Right renal cortex interstitium (tissue), 3 donors: ENCODE results near the gene SRSF1. TPM values are rescaled to one million over a fixed set of nuclear protein-coding genes. Genes with fewer than 3 reads are reported as not detected.
"Not testable (repeated sequence)": the region's sequence is repeated elsewhere in the genome, so short reads cannot be mapped to it uniquely, and the experiment has no call there.

Source experiments
- DNase-seq, 3 donors: peaks; one replicate each; pipeline ENCODE4 v3.0.0-alpha.2; 2013; ENCODE audit warnings: low read depth in 3 of 3, low spot score in 2 of 3
- polyA plus RNA-seq, 3 donors: library from polyadenylated mRNA; unstranded; fragments of 120-200 nt; gene quantifications; one replicate each; pipeline ENCODE4 v1.2.1, GENCODE V29; 2013; ENCODE audit not compliant: insufficient read length in 3 of 3

The SRSF1 gene
- polyA plus RNA-seq, 3 donors, result 403 to 437 (median 436) TPM

GRCh38 chr17:57970710-57971109 is 36.3 kb downstream of the SRSF1 start:
- no peak for DNase-seq

- DNase-seq, result no peak
Measured at GRCh38 chr17:57968456-57968855, 38.6 kb downstream of the SRSF1 start.

DNA sequence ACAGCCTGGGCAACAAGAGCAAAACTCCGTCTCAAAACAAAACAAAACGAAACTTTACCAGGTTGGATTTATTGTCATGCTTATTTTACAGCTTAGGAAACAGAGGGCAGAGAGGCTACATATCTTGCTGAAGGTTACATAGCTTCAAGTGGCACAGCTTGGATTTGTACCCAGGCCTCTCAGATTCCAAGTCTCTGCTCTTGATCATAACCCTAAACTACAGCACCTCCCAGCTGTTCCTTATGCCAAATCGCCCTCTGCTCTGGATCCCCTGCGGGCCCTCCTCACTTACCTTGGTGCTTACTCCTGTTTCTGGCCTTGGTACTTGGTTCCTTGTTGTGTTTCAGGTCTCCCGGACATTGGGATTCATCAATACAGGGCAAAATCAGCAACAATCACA is 40.2 kb downstream of the SRSF1 start:
- no peak for DNase-seq

- no peak for DNase-seq
Measured at GRCh38 chr17:57966246-57966645, 40.8 kb downstream of the SRSF1 start.

DNA sequence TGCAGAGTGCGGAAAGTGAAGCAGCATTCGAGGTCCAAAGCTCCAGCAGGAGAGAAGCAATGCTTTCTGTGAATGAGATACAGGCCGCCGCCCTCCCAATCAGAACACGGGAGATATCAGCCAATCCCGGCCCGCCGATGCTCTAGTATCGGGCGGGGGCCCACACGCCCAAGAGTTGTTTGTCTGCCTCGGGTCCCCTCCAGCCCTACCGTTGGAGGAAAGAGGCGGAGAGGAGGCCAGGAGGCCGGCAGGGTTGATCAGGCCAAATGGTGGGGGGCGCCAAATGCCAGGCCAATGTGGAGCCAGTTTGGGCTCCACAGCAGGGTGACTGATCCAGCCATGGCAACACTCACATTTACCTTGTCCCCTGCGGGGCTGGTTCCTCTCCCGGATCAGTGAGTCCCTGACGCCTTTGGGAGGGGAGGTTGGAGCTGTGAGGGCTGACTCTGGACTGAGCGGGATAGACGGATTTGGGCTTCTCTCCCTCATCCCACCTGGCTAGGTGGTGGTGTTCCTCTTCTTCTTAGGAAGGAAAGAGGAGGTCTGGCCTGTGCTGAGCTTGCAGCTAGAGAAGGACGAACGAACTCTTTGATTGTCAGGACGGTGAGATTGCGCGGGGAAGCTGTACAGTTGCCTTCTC is 41.4 kb downstream of the SRSF1 start:
- DNase-seq, result no peak

GRCh38 chr17:57963149-57963511 is 43.9 kb downstream of the SRSF1 start:
- DNase-seq, result no peak

DNA sequence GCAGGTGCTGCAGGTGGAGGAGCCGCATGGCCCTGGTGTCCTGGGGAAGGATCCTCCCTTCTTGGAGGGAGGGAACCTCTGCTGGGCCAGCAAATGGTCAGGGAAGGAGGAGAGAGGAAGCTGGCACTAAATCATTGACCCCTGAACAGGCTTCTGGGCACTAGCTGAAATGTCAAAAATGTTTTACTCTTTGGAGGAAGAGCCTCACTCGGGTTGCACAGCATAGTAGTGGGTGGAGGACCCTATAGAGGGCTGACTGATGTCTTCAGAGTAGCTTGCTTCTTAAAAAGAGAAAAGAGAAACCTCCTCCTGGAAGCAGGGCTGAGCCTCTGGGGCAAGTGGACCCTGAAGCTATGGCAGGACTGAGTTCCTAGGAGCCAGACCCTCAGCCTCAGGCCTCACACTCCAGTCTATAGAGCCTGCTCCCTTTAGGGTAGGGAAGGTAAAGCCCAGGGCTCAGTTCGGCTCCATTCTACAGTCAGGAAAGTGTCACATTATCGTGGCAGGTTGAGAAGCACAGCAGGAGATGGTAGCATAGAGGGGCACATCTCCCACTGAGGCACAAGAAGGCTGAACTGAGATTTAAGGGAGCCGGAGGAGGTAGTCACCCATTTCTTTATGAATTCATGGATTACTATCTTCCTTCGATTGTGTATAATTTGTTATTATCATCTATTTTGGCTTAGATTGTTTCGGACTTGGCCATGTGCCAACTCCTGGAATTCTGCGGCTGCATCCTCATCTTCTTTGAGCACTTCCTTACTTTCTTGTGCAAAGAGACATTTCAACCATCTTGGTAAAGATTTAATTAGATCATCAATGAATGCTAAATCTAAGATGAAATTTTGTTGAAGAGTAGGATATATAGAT is 44.5 kb downstream of the SRSF1 start:
- DNase-seq, result no peak

DNA sequence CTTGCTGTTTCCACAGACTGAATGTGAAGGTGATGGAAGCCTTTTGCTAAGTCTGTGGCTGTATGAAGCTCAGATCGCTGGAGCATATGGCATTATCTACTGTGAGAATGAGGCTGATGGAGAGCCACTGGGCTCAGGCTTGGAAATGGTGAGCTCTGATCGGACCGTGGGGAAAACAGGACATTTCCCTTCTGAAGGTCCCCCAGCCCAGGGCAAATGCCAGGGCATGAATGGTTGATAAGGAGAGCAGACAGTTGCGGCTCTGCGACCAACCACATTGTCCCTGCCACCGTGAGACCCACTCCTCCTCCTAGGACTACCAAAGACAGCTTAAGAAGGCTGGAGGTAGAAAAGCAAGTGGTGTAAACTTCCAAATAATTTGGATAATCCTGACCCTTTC is 47.1 kb downstream of the SRSF1 start:
- no peak for DNase-seq

GRCh38 chr17:57958391-57958790 is 48.7 kb downstream of the SRSF1 start:
- not testable (repeated sequence) for DNase-seq

DNA sequence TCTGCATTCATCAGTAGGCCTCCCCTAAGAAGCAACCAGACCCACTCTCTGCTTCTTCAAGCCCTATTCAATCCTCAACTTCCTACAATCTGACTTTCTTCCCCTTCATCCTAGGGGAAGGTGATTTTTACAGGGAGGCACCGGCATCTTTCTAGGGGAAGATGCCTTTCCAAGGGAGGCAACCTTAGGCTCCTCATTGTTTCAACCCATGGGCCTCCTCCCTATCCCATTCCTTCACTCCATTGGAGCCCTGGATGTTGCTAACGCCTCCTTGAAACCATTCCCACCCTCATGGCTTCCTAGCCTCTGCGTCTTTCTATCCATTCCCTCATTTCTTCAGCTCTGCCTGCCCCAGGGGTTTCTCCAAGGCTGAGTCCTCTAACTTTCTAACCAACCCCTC is 49.2 kb downstream of the SRSF1 start:
- no peak for DNase-seq

- DNase-seq, result no peak
Measured at GRCh38 chr17:57957120-57957850, 49.8 kb downstream of the SRSF1 start.

DNA sequence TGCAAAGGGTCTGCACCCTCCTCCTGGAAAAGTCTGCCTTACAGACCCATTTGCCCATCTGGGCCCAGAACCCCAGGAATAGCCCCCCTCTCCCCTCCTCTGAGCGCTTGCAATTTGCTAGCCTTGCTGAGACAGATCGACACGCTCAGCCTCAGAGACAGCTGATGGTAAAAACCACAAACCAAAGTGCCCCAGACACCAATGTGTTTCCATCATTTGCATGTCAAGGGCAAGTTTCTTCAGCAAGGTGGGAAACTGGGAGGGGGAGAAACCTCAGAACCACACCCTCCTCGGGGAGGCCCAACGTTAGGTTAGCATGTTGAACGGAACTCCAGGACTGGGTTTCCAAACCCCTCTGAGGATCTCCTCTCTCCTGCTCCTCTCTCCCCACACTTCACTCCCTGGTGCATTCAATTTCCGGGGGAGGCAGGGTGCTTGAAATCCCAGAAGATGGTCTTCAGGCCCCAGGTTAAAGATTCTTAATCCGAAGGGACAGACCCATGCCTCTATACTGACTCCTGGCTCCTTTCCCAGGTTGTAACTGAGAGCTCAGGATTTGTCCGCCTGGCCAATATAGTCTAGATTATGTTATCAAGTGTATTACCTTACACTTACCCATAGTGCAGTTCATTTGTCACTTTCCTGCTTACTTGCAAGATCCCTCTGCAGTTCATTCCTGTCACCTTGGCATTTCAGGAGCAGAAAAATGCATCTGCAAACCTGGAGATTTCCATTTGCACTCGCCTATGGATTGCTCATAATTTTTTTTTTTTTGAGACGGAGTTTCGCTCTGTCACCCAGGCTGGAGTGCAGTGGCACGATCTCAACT is 50.5 kb downstream of the SRSF1 start:
- DNase-seq, result no peak

GRCh38 chr17:57955183-57955931 is 51.7 kb downstream of the SRSF1 start, which contains the start of gene CUEDC1:
Gene CUEDC1 (minus strand): TSS chr17:57955412. CDS start chr17:57885564, 69,848 bp downstream.
- no peak for DNase-seq

DNA sequence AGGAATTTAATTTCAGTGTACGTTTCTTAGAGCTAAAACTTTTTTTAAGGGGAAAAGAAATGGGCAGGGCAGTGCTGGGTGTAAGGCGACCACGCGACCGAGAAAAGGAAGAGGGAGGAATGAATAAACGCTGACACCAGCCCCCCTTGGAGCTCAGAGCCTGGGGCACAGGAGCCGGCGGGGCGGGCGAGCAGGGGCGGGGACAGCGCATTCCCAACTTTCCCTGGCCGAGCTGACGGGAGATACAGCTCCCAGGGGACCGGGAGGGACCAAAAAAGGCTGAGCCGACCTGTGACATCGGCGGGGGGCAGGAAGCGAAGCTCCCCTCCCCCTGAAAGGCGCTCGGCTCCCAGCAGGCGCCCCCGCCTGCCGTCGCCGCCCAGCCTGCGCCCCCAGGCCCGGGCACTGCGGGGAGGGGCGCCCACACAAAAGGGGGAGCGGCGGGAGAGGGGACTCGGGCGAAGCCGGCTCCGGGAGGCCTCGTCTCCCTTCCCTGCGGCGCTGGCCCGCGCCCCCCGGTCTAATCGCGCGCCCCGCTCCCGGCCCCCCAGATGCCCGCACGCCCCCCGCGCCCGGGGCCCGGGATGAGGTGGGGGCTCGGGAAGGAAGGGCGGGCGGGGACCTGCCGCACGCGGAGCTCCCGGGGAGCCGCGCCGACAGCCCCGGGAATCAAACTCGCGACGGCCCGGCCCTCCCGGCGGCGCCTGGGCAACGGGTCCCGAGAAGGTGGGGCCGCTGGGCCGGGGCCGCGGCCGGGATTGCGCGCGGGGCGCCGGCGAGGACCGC is 52.5 kb downstream of the SRSF1 start:
- no peak for DNase-seq

DNA sequence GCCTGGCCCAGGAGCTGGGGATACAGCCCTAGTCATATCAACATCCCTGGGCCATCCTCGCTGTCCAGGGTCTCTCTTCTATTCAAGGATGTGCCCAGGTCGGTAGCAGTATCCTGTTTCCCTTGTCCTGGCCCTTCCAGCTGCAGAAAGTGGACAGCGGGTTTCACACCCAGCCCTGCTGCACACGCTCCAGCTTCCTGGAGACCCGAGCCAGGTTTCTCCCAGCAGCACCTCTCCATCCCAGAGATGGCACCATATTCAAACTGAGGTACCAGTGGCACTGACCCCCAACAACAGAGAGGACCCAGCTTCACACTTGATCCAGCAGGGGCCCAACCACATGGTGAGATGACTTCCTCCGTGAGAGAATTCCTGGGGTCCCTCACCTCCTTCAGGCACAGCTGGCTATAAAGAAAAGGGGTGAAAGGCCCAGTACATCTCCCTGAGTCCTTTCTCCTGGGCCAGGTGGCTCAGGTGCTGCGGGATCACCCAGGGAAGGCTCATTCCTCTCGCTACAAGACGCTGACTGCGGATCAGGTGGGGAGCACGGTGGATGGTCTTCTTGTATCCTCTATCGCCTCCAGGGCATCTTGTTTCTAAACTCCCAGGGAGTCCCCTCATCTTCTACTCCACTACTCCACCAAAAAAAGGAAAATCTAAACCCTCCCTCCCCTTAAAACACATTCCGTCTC is 53.2 kb downstream of the SRSF1 start:
- DNase-seq, result no peak
